Measurements from ENCODE around the gene FXYD3. TPM values are rescaled to one million over a fixed set of nuclear protein-coding genes. Genes with fewer than 3 reads are reported as not detected.

The FXYD3 gene
- total RNA-seq, 1 experiment from 2014 or later = 17.4 TPM

GRCh38 chr19:35135389-35135909 lies 19.8 kb downstream of the FXYD3 start:
- Histone ChIP-seq H3K79me2 (ENCODE audit: insufficient read depth, low read length) (no peaks in the 10 kb centered on the region), H3K4me1 (ENCODE audit: control insufficient read depth in 1 of 2, insufficient read depth in 2 of 2, low read length in 2 of 2) (no peaks in the 10 kb centered on the region; a peak in 1 of 4 replicates), H3K36me3 (ENCODE audit: control insufficient read depth in 1 of 2, insufficient read depth in 2 of 2, low read length in 2 of 2) (no peaks in the 10 kb centered on the region), H3K27me3 (ENCODE audit: insufficient read depth, low read length) (no peaks in the 10 kb centered on the region), H3K27ac (ENCODE audit: low read depth, low read length) (no peak overlapping the region), H2AFZ (ENCODE audit: low read depth, low read length, poor library complexity, severe bottlenecking) (no peak overlapping the region), H3K4me3 (replicated peaks in 1 of 2; ENCODE audit: low read depth in 1 of 2, low read length in 2 of 2) (no peak overlapping the region), H3K9me3 (ENCODE audit: control insufficient read depth in 1 of 2, insufficient read depth in 1 of 2, low read depth in 1 of 2, low read length in 2 of 2) (no peaks in the 10 kb centered on the region), H3K4me2 (ENCODE audit: low read length) (no peak overlapping the region), H4K20me1 (ENCODE audit: insufficient read depth) (no peaks in the 10 kb centered on the region), H3K9ac (ENCODE audit: low read length) (no peak overlapping the region), H3K9me2 (ENCODE audit: insufficient read depth) (no peaks in the 10 kb centered on the region)
- POLR2A ChIA-PET = no interaction called here
- ATAC-seq = peak; percentile 97
- peak; percentile 84 for TF ChIP-seq RAD21 (IDR thresholded peaks at IDR 0.05; ENCODE audit: low read depth)
- no peak for TF ChIP-seq ZBTB33 (IDR thresholded peaks at IDR 0.05; ENCODE audit: extremely low read depth, insufficient replicate concordance, low read length)
- TF ChIP-seq CTCF (IDR thresholded peaks at IDR 0.05 in 2 of 3, conservative IDR thresholded peaks at IDR 0.05 in 1 of 3; ENCODE audit: borderline replicate concordance in 1 of 3, insufficient read depth in 1 of 3, low read depth in 2 of 3, low read length in 2 of 3) = peak; percentile 83 to 88 (median 87)
- CTCF ChIA-PET = interaction anchor here (0.7 to 4.1 kb wide), 8 partner anchors 9 to 91 kb away, joined by 3 to 28 read pairs (median 6); partner anchors contain the start of gene FXYD3
- peak; percentile 51 for DNase-seq (ENCODE audit: low read depth, low spot score)
- BruUV-seq (replicated peaks) = no TSS peak
- intact Hi-C loops (cut with micrococcal nuclease) = loop anchor here (1.0 to 10.0 kb wide), 2 partner anchors 68 to 161 kb away; no protein-coding TSS in a partner anchor
- RAD21 ChIA-PET (ENCODE audit: low non-redundant PET in 1 of 2, low total read pairs in 2 of 2, uncharacterized antibody in 2 of 2, unreplicated experiment in 2 of 2) = interaction anchor here in 1 of 2 experiments (0.6 kb wide), 1 partner anchor 68 kb away, joined by 3 read pairs; no protein-coding TSS in a partner anchor

All from HCT116 (cell line).